Adipocyte (in vitro differentiated cells): Measurements from ENCODE around the gene VRK1.
"Not testable (repeated sequence)": the region's sequence is repeated elsewhere in the genome, so short reads cannot be mapped to it uniquely, and the experiment has no call there.

Experiments used
- DNase-seq: peaks from one replicate; pipeline ENCODE4 v3.0.0-alpha.2; 2015; ENCODE audit warnings: low read depth
- H3K27me3 ChIP-seq: replicated peaks from 2 replicates; pipeline ENCODE4 v1.7.0; 2013; ENCODE audit warnings: mild to moderate bottlenecking, low read length, moderate library complexity; ENCODE audit not compliant: control insufficient read depth, insufficient read depth
- H3K36me3 ChIP-seq: 2 replicates; pipeline ENCODE4 v1.7.0; 2013; ENCODE audit warnings: low read length, mild to moderate bottlenecking, moderate library complexity; ENCODE audit not compliant: control insufficient read depth, insufficient read depth, severe bottlenecking
- H3K4me1 ChIP-seq: 2 replicates; pipeline ENCODE4 v1.7.0; 2013; ENCODE audit warnings: mild to moderate bottlenecking, low read length, moderate library complexity; ENCODE audit not compliant: control insufficient read depth, insufficient read depth
- H3K4me3 ChIP-seq: 2 replicates; pipeline ENCODE4 v1.7.0; 2013; ENCODE audit warnings: mild to moderate bottlenecking, low read length, moderate library complexity
- H3K9ac ChIP-seq: 2 replicates; pipeline ENCODE4 v1.7.0; 2013; ENCODE audit warnings: mild to moderate bottlenecking, low read length, moderate library complexity
- H3K9me3 ChIP-seq: 2 replicates; pipeline ENCODE4 v1.7.0; 2013; ENCODE audit warnings: mild to moderate bottlenecking, low read length, moderate library complexity; ENCODE audit not compliant: control insufficient read depth

The VRK1 gene

DNA sequence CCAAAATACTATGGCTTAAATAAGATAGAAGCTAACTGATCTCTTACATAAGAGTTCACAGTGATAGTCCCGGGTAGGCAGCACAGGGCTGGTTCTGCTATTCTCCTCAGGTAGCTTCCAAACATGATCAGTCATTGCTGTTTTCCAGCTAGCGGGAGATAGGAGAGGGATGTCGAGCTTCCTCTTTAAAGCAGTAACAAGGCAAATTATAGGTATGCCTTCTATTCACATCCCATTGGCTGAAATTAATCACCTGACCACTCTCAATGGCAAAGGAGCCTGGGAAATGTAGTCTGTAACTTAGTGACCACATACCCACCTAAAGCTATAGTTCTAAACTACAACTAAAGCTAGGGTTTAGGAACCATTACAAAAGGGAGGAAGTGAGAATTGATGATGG, 34.5 kb upstream of the VRK1 start:
- peak; percentile 48 for DNase-seq
- H3K4me3 ChIP-seq = no peak overlapping the region
- H3K4me1 ChIP-seq = no peaks in the 10 kb centered on the region
- H3K27me3 ChIP-seq = peaks cover 13% of the 10 kb centered on the region
- no peaks in the 10 kb centered on the region for H3K9me3 ChIP-seq
- H3K9ac ChIP-seq = no peak overlapping the region
- H3K36me3 ChIP-seq = no peaks in the 10 kb centered on the region

DNA sequence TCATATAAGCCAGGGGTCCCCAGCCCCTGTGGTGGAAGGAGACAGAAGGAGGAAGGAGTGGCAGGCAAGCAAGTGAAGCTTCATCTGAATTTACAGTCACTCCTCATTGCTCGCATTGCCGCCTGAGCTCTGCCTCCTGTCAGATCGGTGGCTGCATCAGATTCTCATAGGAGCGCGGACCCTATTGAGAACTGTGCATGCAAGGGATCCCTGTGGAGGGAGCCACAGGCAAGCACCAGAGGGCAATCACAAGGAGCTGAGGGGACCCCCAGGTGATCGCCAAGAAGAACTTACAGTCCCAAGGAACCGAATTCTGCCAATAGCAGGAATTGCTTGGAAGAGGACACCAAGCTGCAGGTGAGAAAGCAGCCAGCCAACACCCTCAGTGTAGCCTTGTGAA, 33.2 kb upstream of the VRK1 start:
- Histone ChIP-seq H3K9ac (no peak overlapping the region), H3K36me3 (no peaks in the 10 kb centered on the region), H3K4me1 (no peaks in the 10 kb centered on the region), H3K4me3 (no peak overlapping the region), H3K27me3 (peaks cover 10% of the 10 kb centered on the region), H3K9me3 (no peaks in the 10 kb centered on the region)
- DNase-seq = no peak

DNA sequence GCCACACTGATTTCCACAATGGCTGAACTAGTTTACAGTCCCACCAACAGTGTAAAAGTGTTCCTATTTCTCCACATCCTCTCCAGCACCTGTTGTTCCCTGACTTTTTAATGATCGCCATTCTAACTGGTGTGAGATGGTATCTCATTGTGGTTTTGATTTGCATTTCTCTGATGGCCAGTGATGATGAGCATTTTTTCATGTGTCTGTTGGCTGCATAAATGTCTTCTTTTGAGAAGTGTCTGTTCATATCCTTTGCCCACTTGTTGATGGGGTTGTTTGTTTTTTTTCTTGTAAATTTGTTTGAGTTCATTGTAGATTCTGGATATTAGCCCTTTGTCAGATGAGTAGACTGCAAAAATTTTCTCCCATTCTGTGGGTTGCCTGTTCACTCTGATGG, 32.0 kb upstream of the VRK1 start:
- H3K36me3 ChIP-seq, DNase-seq, H3K4me3 ChIP-seq, H3K9ac ChIP-seq, H3K9me3 ChIP-seq, H3K4me1 ChIP-seq, H3K27me3 ChIP-seq: not testable (repeated sequence)

DNA sequence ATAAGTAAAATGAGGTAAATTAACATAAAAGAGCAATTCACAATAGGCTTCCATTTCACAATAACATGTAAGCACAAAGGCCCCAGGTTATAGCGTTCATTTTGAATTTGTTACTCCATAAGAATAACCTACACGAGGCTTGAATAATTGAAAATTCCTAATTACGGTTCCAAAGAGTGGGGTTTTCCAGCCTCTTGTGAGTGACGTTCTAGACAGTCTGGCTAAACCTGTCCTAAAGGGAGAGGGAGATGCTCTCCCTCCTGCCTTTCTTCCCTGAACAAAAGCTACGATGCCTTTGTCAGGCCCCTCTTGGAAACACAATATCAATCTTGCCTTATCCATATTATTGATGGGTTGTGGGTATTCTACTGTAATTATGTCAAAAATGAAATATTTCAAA, 24.3 kb upstream of the VRK1 start:
- Histone ChIP-seq H3K4me3 (no peak overlapping the region), H3K9me3 (peaks cover 3% of the 10 kb centered on the region), H3K27me3 (peaks cover 20% of the 10 kb centered on the region), H3K4me1 (no peaks in the 10 kb centered on the region), H3K36me3 (no peaks in the 10 kb centered on the region), H3K9ac (no peak overlapping the region)
- no peak for DNase-seq

DNA sequence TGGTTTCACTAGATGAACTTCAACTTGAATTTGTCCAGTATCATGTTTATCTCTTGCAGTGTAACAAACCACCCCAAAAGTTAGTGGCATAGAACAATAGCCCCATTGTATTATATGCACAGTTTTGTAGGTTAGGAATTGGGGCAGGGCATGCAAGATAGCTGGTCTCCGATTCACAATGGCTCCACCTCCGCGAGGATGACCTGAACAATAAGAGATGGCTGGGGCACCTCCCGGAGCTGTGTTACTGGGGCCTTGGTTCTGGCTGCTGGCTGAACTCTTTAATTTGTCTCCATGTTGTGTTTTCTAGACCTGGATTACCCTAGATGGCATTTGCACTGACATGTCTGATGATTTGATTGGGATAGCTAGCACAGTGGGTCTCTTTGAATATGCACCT, 20.4 kb upstream of the VRK1 start:
- peaks cover 24% of the 10 kb centered on the region for H3K27me3 ChIP-seq
- no peak for DNase-seq

DNA sequence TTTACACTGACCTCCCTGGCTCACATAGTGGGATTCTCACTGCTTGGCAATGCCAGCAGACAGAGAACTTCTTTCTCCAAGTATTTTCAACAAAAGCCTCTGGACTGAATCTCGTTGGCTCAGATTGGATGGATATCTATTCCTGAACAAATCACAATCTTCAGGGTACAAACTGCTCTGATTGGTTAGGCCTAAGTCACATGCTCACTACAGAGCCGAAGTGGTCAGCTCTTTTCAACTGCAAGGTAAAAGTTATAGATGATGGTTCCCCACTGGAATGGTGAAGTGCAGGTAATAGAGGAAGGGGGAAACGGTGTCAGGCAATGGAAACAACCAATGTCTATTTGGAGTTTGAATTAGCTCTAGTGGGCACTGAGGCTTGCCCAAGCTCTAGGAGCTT, 16.7 kb upstream of the VRK1 start:
- Histone ChIP-seq H3K27me3 (peaks cover 24% of the 10 kb centered on the region), H3K9ac (no peak overlapping the region), H3K9me3 (no peaks in the 10 kb centered on the region), H3K4me3 (no peak overlapping the region), H3K36me3 (no peaks in the 10 kb centered on the region), H3K4me1 (peaks cover 10% of the 10 kb centered on the region)
- DNase-seq = no peak

More for the DNA sequence above, 20.4 kb upstream of the VRK1 start:
- H3K9me3 ChIP-seq = peaks cover 3% of the 10 kb centered on the region
- no peak overlapping the region for H3K4me3 ChIP-seq
- H3K36me3 ChIP-seq = no peaks in the 10 kb centered on the region
- H3K9ac ChIP-seq = no peak overlapping the region
- H3K4me1 ChIP-seq = no peaks in the 10 kb centered on the region

DNA sequence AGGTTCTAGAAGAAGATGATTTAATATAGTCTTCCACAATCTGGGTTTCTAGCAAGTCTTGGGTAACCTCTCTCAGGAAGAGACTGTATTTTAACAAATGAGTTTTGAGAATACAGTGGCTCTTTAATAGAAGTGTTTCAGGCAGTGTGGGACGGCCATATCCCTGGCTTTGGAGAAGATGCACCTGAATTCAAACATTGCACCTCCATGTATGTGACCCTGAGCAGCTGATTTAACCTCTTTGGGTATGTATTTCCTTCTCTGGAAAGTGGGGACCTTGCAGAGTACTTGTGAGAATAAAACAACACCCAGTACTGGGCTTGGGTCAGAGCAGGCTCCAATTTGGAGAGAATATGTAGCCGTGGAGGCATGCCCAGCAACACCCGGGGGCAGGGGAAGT, 15.8 kb upstream of the VRK1 start:
- Histone ChIP-seq H3K4me1 (peaks cover 10% of the 10 kb centered on the region), H3K36me3 (no peaks in the 10 kb centered on the region), H3K9me3 (no peaks in the 10 kb centered on the region), H3K27me3 (peaks cover 19% of the 10 kb centered on the region), H3K9ac (no peak overlapping the region), H3K4me3 (no peak overlapping the region)
- DNase-seq = no peak

DNA sequence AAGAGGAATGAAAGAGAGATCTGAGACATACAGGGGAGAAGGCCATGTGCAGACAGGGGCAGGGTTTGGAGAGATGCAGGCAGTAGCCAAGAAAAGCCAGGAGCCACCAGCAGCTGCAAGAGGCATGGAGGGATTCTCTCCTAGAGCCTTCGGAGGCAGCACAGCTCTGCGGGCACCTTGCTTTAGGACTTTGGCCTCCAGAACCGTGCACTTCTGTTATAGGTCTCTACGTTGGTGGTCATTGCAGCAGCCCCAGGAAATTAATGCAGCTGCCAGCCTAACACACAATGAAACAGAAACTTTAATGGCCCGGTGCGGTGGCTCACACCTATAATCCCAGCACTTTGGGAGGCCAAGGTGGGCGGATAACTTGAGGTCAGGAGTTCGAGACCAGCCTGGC, 14.7 kb upstream of the VRK1 start:
- Histone ChIP-seq H3K36me3 (no peaks in the 10 kb centered on the region), H3K4me1 (peaks cover 10% of the 10 kb centered on the region), H3K9ac (no peak overlapping the region), H3K9me3 (no peaks in the 10 kb centered on the region), H3K27me3 (peaks cover 26% of the 10 kb centered on the region), H3K4me3 (no peak overlapping the region)
- no peak for DNase-seq

DNA sequence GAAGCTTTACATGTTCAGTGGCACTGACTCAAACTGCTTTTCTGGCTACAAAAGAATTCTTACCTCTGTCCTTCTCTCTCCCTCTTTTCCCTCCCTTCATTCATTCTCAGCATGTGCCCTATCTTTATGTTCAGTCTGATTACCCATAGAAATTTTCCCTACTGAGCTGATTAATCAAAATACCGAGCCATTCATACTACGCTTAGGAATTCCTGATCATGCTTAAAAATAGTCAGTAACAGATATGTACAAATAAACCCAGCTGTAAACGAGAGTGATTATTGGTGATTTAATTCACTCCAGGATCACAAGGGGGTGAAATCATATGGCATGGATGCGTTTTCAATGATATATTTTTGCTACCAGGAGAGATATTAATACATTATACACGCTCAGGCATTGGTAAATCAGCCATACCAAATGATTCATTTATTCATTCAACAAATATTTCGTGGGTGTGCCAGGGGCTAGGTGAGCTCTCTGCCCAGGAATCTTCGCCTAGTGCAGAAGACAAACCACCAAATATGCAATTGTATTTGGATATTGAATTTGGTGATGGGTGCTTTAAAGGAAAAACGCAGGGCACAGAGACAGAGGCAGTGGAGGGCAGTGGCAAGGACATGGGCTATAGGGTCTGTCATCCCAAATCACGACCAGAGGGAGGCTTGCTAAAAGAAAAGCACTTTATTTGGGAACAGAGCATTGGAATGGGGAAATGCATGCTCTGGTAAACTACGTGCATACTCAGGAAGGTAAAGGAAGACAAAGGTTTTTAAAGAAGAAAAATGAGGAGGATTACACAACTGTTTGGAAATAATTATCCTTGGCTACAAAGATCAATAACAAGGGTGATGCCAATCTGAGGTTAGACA, 13.9 kb upstream of the VRK1 start:
- DNase-seq = no peak
- peaks cover 19% of the 10 kb centered on the region for H3K27me3 ChIP-seq
- H3K4me3 ChIP-seq = no peak overlapping the region
- H3K9ac ChIP-seq = no peak overlapping the region
- H3K4me1 ChIP-seq = peaks cover 10% of the 10 kb centered on the region
- no peaks in the 10 kb centered on the region for H3K36me3 ChIP-seq
- no peaks in the 10 kb centered on the region for H3K9me3 ChIP-seq

DNA sequence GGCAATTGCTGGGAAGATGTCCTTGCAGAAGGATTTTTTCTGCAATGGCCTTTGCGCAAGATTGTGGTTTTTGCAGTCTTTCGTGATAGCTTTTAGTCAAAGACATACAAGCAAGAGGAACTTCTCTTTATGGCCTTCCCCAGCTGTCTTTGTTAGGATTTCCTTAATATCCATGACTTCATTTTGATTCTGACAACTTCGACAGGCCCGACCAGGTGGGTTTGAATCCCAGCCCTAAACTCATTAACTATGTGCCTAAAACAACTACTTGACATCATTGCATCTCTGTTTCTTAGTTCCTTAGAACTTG, 13.3 kb upstream of the VRK1 start:
- no peaks in the 10 kb centered on the region for H3K9me3 ChIP-seq
- no peaks in the 10 kb centered on the region for H3K36me3 ChIP-seq
- H3K9ac ChIP-seq = no peak overlapping the region
- peaks cover 10% of the 10 kb centered on the region for H3K4me1 ChIP-seq
- peaks cover 19% of the 10 kb centered on the region for H3K27me3 ChIP-seq
- H3K4me3 ChIP-seq = no peak overlapping the region
- no peak for DNase-seq

DNA sequence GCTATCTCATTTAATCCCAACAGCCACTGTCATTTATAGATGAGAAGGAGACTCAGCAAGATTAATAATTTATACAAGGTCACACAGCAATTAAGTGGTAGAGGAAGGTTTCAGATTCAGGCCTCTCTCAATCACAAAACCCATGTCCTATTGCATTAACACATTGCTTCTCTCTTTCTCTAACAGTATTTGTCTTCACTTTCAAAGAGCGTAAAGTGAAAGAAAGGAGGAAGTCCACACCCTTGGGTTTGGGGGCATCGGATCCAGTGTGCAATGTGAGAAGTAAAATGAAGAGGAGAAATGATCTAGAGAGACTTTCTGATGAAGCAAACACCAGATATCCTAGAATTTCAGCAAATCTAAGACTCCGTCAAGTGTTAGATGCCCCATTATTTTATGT, 7.0 kb upstream of the VRK1 start:
- Histone ChIP-seq H3K27me3 (peaks cover 16% of the 10 kb centered on the region), H3K9ac (no peak overlapping the region)
- DNase-seq = no peak

DNA sequence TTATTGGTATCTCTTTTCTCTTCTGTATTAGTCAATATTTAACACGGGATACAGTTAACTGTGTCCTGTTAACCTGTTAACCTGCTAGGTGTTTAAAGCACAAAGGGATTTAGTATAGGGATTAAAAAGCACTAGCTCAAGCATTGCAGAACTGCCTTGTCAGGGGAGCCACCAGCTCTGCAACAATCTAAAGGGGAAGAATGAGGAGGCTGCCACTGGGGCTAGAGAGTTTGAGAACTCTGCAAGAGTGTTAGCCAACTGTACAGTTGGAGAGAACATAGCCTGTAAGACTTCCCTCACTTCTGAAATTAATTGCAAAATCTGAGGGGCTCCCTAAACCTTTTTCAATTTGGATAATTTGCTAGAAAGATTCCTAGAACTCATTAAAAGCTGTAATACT, 6.5 kb upstream of the VRK1 start:
- no peak overlapping the region for H3K4me3 ChIP-seq
- H3K9ac ChIP-seq = no peak overlapping the region
- H3K9me3 ChIP-seq = no peaks in the 10 kb centered on the region
- H3K36me3 ChIP-seq = no peaks in the 10 kb centered on the region
- peaks cover 16% of the 10 kb centered on the region for H3K27me3 ChIP-seq
- H3K4me1 ChIP-seq = no peaks in the 10 kb centered on the region
- DNase-seq = no peak

More for the DNA sequence above, 7.0 kb upstream of the VRK1 start:
- no peaks in the 10 kb centered on the region for H3K9me3 ChIP-seq
- no peaks in the 10 kb centered on the region for H3K36me3 ChIP-seq
- H3K4me1 ChIP-seq = no peaks in the 10 kb centered on the region
- H3K4me3 ChIP-seq = no peak overlapping the region
